SK-N-SH (cell line): Measurements from ENCODE around the gene MBTPS1. TPM values are rescaled to one million over a fixed set of nuclear protein-coding genes. Genes with fewer than 3 reads are reported as not detected.

Experiments used
- CTCF ChIA-PET: fragments of 300-600, 350-600 bp; formaldehyde crosslinking; extraction: SDS; loops from one replicate; lab custom pipeline; 2021; lab: Yijun Ruan, JAX
- POLR2A ChIA-PET: fragments of 350-600 bp; sonication (Branson Sonifier 250); formaldehyde crosslinking; extraction: SDS; loops from one replicate; lab custom pipeline; 2020; ENCODE audit warnings: antibody characterized with exemption, inconsistent platforms; lab: Yijun Ruan, JAX
- DNase-seq: peaks from one replicate; pipeline ENCODE4 v3.0.0; 2012
- H2AFZ ChIP-seq: fragments of 200-600 bp; sonication (generic); 2 replicates; pipeline ENCODE4 v1.8.1; 2016; ENCODE audit warnings: antibody characterized with exemption, mild to moderate bottlenecking, low read depth
- H3F3A ChIP-seq: fragments of 200-600 bp; sonication (generic); replicated peaks from 2 replicates; pipeline ENCODE3; 2016; ENCODE audit warnings: antibody characterized with exemption, mild to moderate bottlenecking; ENCODE audit not compliant: insufficient read depth
- H3K27ac ChIP-seq, 2 experiments: fragments of 200-500 bp in 1 of 2; fragments of 200-600 bp in 1 of 2; sonication (Bioruptor generic) in 1 of 2; sonication (generic), shearing (Covaris generic) in 1 of 2; 2 replicates each; pipeline versions ENCODE4 v1.5.1 to v1.6.1; 2014 to 2016; ENCODE audit warnings: low read depth in 2 of 2, inconsistent platforms in 1 of 2, low read length in 1 of 2, mild to moderate bottlenecking in 1 of 2, mixed read lengths in 1 of 2
- H3K27me3 ChIP-seq: fragments of 200-600 bp; sonication (generic), shearing (Covaris generic); 2 replicates; pipeline ENCODE4 v1.6.1; 2016; ENCODE audit warnings: mixed run types; ENCODE audit not compliant: insufficient read depth
- H3K36me3 ChIP-seq, 2 experiments: fragments of 200-500 bp in 1 of 2; fragments of 200-600 bp in 1 of 2; sonication (Bioruptor generic) in 1 of 2; sonication (generic) in 1 of 2; replicated peaks in 1 of 2; 2 replicates each; pipeline versions ENCODE3 to v1.5.1; 2014 to 2016; ENCODE audit warnings: low read length in 1 of 2, mild to moderate bottlenecking in 1 of 2; ENCODE audit not compliant: insufficient read depth in 2 of 2, control insufficient read depth in 1 of 2
- H3K4me1 ChIP-seq, 2 experiments: fragments of 200-500 bp in 1 of 2; fragments of 200-600 bp in 1 of 2; sonication (Bioruptor generic) in 1 of 2; sonication (generic), shearing (Covaris generic) in 1 of 2; 2 replicates each; pipeline versions ENCODE4 v1.5.1 to v1.6.1; 2014 to 2016; ENCODE audit warnings: low read depth in 1 of 2, low read length in 1 of 2, mixed run types in 1 of 2; ENCODE audit not compliant: insufficient read depth in 2 of 2, control insufficient read depth in 1 of 2
- H3K4me2 ChIP-seq: fragments of 200-600 bp; sonication (generic), shearing (Covaris generic); 2 replicates; pipeline ENCODE4 v1.6.1; 2017; ENCODE audit warnings: mixed run types
- H3K4me3 ChIP-seq, 2 experiments: fragments of 200-500 bp in 1 of 2; fragments of 200-600 bp in 1 of 2; sonication (Bioruptor generic) in 1 of 2; sonication (generic), shearing (Covaris generic) in 1 of 2; 2 replicates each; pipeline versions ENCODE4 v1.5.1 to v1.8.1; 2014 to 2016; ENCODE audit warnings: low read depth in 2 of 2, inconsistent platforms in 1 of 2, low read length in 1 of 2, mild to moderate bottlenecking in 1 of 2, mixed read lengths in 1 of 2, moderate library complexity in 1 of 2
- H3K79me2 ChIP-seq: fragments of 200-600 bp; sonication (generic); 2 replicates; pipeline ENCODE4 v1.8.1; 2017; ENCODE audit warnings: mild to moderate bottlenecking; ENCODE audit not compliant: insufficient read depth
- H3K9ac ChIP-seq: fragments of 200-600 bp; sonication (generic); 2 replicates; pipeline ENCODE4 v1.6.1; 2017; ENCODE audit warnings: mixed run types
- H3K9me2 ChIP-seq: fragments of 200-600 bp; sonication (generic); 2 replicates; pipeline ENCODE4 v1.6.1; 2017; ENCODE audit warnings: mixed run types
- H3K9me3 ChIP-seq: fragments of 200-600 bp; sonication (generic); 2 replicates; pipeline ENCODE4 v1.6.1; 2017; ENCODE audit warnings: mixed run types, mild to moderate bottlenecking, moderate library complexity
- H4K20me1 ChIP-seq: fragments of 200-600 bp; sonication (generic); 2 replicates; pipeline ENCODE4 v1.6.1; 2017; ENCODE audit warnings: mild to moderate bottlenecking, mixed run types; ENCODE audit not compliant: insufficient read depth
- CHD2 ChIP-seq: fragments of 150-350 bp; IDR thresholded peaks from 2 replicates; pipeline ENCODE4 v1.6.1; 2018; ENCODE audit warnings: low read length; ENCODE audit not compliant: partially characterized antibody
- ELF1 ChIP-seq: IDR thresholded peaks from 2 replicates; pipeline ENCODE4 v1.4.0; 2012
- FOXJ3 ChIP-seq: sonication (generic); formaldehyde crosslinking; IDR thresholded peaks from 2 replicates; pipeline ENCODE4 v1.5.1; 2020; ENCODE audit warnings: mild to moderate bottlenecking, missing genetic modification reagents
- GABPA ChIP-seq: IDR thresholded peaks from 2 replicates; pipeline ENCODE4 v1.4.0; 2012; ENCODE audit warnings: low read depth, mild to moderate bottlenecking
- SIN3A ChIP-seq: IDR thresholded peaks from 2 replicates; pipeline ENCODE4 v1.6.1; 2012; ENCODE audit warnings: low read depth, mild to moderate bottlenecking, low read length, moderate library complexity, borderline replicate concordance
- SMC3 ChIP-seq: IDR thresholded peaks from 2 replicates; pipeline ENCODE4 v1.6.1; 2012; ENCODE audit warnings: low read depth, low read length, improper control_type of control experiment
- TAF1 ChIP-seq: IDR thresholded peaks from 2 replicates; pipeline ENCODE4 v1.6.1; 2012; ENCODE audit warnings: low read depth, mild to moderate bottlenecking, low read length, moderate library complexity, borderline replicate concordance
- WGBS: methylation state at CpG from one replicate; pipeline ENCODE4 v1.1.6; 2017; ENCODE audit warnings: low lambda C conversion rate; 5-methylcytosine and 5-hydroxymethylcytosine counted together
- polyA plus RNA-seq, 3 experiments: library from polyadenylated mRNA; depleted of rRNA; stranded (reverse); fragments of >200 nt; gene quantifications; 2 replicates each; pipeline ENCODE4 v1.2.3, GENCODE V29; 2012
- TF ChIP-seq, protein P1 (sequence below): IDR thresholded peaks from 2 replicates; pipeline ENCODE4 v1.4.0; 2012; ENCODE audit warnings: low read depth
- TF ChIP-seq, protein P2 (sequence below): fragments of 200-600 bp; sonication (generic); IDR thresholded peaks from 2 replicates; pipeline ENCODE4 v1.6.1; 2017; ENCODE audit warnings: antibody characterized with exemption, mild to moderate bottlenecking, moderate library complexity
- TF ChIP-seq, protein P3 (sequence below): fragments of 150-350 bp; IDR thresholded peaks from 2 replicates; pipeline ENCODE4 v1.6.1; 2017; ENCODE audit warnings: antibody characterized with exemption, low read length, low read depth, borderline replicate concordance
- TF ChIP-seq, protein P4 (sequence below): IDR thresholded peaks from 2 replicates; pipeline ENCODE4 v1.4.0; 2012; ENCODE audit warnings: low read depth, borderline replicate concordance
- TF ChIP-seq, protein P5 (sequence below): fragments of 150-350 bp; IDR thresholded peaks from 2 replicates; pipeline ENCODE4 v1.6.1; 2016; ENCODE audit warnings: mild to moderate bottlenecking, low read depth, low read length

MBTPS1 gene
- polyA plus RNA-seq, 1 of the 3 experiments (the other 2 are of a cell fraction): 84.9 TPM

DNA sequence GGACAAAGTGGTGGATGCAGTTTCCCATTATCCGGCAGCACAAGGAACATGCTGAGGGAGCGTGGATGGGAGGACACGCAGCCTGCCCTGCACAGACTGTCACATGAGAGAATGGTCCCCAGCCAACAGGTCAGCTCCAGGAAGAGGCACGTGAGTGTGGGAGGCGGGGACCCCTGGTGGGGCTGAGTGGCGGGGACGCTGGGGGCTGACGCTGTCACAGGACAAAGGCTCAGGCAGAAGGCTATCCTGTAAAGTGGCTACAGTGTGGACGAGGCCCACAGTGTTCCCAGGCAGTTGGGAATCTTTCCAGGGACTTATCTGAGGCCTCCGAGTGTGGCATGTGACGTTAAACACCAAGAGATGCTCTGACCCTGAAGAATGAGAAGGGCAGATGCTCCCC, 30.4 kb downstream of the MBTPS1 start:
- Histone ChIP-seq H3K4me2 (no peak overlapping the region), H3K9ac (no peak overlapping the region), H2AFZ (no peak overlapping the region), H4K20me1 (no peaks in the 10 kb centered on the region), H3K4me3 (no peak overlapping the region), H3F3A (no peaks in the 10 kb centered on the region), H3K36me3 (peaks cover 51 to 83% of the 10 kb centered on the region in 2 experiments), H3K9me2 (no peaks in the 10 kb centered on the region), H3K9me3 (no peaks in the 10 kb centered on the region), H3K79me2 (no peaks in the 10 kb centered on the region), H3K4me1 (no peaks in the 10 kb centered on the region), H3K27me3 (no peaks in the 10 kb centered on the region), H3K27ac (no peak overlapping the region)
- ChIA-PET POLR2A (no interaction called here), CTCF (interaction anchor here (0.6 to 14.3 kb wide), 14 partner anchors 9 to 846 kb away, joined by 3 to 163 read pairs (median 6); partner anchors contain the start of gene TAF1C)
- WGBS: 90% methylated on average over 10 of the region's 11 CpGs
- DNase-seq: peak; percentile 27
- TF ChIP-seq, protein P1, sequence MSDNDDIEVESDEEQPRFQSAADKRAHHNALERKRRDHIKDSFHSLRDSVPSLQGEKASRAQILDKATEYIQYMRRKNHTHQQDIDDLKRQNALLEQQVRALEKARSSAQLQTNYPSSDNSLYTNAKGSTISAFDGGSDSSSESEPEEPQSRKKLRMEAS: no peak
- TF ChIP-seq, protein P2, sequence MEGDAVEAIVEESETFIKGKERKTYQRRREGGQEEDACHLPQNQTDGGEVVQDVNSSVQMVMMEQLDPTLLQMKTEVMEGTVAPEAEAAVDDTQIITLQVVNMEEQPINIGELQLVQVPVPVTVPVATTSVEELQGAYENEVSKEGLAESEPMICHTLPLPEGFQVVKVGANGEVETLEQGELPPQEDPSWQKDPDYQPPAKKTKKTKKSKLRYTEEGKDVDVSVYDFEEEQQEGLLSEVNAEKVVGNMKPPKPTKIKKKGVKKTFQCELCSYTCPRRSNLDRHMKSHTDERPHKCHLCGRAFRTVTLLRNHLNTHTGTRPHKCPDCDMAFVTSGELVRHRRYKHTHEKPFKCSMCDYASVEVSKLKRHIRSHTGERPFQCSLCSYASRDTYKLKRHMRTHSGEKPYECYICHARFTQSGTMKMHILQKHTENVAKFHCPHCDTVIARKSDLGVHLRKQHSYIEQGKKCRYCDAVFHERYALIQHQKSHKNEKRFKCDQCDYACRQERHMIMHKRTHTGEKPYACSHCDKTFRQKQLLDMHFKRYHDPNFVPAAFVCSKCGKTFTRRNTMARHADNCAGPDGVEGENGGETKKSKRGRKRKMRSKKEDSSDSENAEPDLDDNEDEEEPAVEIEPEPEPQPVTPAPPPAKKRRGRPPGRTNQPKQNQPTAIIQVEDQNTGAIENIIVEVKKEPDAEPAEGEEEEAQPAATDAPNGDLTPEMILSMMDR: no peak
- TF ChIP-seq GABPA (no peak), SIN3A (no peak), TAF1 (no peak), CHD2 (no peak), ELF1 (no peak), FOXJ3 (no peak), SMC3 (no peak)
- TF ChIP-seq, protein P3, sequence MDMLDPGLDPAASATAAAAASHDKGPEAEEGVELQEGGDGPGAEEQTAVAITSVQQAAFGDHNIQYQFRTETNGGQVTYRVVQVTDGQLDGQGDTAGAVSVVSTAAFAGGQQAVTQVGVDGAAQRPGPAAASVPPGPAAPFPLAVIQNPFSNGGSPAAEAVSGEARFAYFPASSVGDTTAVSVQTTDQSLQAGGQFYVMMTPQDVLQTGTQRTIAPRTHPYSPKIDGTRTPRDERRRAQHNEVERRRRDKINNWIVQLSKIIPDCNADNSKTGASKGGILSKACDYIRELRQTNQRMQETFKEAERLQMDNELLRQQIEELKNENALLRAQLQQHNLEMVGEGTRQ: no peak
- TF ChIP-seq, protein P4, sequence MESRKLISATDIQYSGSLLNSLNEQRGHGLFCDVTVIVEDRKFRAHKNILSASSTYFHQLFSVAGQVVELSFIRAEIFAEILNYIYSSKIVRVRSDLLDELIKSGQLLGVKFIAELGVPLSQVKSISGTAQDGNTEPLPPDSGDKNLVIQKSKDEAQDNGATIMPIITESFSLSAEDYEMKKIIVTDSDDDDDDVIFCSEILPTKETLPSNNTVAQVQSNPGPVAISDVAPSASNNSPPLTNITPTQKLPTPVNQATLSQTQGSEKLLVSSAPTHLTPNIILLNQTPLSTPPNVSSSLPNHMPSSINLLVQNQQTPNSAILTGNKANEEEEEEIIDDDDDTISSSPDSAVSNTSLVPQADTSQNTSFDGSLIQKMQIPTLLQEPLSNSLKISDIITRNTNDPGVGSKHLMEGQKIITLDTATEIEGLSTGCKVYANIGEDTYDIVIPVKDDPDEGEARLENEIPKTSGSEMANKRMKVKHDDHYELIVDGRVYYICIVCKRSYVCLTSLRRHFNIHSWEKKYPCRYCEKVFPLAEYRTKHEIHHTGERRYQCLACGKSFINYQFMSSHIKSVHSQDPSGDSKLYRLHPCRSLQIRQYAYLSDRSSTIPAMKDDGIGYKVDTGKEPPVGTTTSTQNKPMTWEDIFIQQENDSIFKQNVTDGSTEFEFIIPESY: no peak
- TF ChIP-seq, protein P5, sequence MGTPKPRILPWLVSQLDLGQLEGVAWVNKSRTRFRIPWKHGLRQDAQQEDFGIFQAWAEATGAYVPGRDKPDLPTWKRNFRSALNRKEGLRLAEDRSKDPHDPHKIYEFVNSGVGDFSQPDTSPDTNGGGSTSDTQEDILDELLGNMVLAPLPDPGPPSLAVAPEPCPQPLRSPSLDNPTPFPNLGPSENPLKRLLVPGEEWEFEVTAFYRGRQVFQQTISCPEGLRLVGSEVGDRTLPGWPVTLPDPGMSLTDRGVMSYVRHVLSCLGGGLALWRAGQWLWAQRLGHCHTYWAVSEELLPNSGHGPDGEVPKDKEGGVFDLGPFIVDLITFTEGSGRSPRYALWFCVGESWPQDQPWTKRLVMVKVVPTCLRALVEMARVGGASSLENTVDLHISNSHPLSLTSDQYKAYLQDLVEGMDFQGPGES: no peak
